ENCODE results near the gene ALDH16A1.

ALDH16A1 gene

DNA sequence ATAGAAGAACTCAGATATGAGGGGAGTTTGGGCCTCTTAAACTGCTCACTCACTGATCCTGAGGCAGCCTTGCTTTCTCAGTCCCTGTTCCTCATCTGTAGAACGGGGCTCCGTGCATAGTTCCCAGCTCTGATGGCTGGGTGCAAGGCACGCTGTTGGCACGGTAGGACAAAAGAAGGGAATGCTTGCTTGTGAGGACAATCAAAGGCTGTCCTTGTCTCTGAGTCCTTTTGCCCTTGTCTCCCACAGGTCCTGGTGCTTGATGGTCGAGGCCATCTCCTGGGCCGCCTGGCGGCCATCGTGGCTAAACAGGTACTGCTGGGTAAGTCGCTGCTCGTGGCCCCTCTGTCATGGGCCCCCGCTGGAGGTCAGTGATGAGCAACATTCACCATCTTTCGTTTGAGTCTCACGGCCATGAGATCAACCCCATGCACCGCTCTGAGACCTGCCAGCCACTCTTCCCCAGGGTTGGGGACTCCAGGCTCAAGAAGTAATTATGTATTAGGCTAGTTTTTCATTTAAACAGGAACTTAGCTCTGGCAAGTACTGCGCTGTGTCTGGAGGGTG lies 36.7 kb downstream of the ALDH16A1 start:
- no peak for DNase-seq (ENCODE audit: low read depth)

DNA sequence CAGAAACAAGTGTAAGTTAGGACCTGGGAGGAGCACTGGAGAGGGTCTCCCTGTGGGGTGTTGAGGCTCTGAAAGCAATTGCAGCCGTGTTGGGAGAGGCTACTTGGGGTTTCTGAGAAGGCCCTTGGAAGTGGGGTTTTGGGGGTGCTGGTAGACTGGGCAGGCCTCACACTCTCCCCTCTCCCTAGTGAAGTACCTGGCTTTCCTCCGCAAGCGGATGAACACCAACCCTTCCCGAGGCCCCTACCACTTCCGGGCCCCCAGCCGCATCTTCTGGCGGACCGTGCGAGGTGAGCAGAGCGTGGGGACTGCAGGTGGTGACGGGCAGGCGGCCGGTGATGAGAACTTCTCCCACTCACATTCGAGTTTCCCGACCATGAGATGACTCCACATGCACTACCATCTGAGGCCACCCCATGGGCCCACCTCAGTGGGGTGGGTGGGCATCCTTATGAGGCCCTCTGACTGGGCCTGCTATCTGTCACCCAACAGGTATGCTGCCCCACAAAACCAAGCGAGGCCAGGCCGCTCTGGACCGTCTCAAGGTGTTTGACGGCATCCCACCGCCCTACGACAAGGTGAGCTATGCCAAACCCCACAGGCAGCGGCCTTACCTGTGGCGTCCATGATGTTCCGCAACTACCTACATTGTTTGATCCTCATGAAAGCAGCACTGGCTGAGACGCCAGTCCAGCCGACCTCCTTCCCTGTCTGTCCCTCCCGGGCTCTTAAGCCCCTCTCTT lies 37.4 kb downstream of the ALDH16A1 start:
- no peak for DNase-seq (ENCODE audit: low read depth)

DNA sequence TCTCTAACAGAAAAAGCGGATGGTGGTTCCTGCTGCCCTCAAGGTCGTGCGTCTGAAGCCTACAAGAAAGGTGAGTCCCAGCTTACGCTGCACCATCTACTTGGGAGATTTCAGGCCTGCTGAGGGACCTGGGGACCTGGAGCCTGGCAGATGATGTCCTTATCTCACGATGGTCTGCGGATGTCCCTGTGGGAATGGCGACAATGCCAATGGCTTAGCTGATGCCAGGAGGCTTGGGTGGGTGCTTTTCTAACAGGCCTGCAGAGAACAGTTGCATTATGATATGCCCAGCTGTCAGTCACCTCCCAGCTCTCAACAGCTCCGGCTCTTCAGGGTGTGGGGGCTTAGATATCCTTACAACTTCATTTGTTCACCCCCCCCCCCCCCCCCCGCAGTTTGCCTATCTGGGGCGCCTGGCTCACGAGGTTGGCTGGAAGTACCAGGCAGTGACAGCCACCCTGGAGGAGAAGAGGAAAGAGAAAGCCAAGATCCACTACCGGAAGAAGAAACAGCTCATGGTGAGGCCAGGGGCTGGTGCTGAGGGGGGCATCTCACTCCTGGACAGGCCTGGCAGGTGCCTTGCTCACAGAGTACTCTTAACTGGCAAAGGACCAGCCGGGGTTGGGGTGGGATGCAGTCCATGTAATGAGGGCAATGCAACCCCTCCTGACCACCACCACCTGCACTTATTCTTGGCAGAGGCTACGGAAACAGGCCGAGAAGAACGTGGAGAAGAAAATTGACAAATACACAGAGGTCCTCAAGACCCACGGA lies 38.2 kb downstream of the ALDH16A1 start:
- no peak for DNase-seq (ENCODE audit: low read depth)

DNA sequence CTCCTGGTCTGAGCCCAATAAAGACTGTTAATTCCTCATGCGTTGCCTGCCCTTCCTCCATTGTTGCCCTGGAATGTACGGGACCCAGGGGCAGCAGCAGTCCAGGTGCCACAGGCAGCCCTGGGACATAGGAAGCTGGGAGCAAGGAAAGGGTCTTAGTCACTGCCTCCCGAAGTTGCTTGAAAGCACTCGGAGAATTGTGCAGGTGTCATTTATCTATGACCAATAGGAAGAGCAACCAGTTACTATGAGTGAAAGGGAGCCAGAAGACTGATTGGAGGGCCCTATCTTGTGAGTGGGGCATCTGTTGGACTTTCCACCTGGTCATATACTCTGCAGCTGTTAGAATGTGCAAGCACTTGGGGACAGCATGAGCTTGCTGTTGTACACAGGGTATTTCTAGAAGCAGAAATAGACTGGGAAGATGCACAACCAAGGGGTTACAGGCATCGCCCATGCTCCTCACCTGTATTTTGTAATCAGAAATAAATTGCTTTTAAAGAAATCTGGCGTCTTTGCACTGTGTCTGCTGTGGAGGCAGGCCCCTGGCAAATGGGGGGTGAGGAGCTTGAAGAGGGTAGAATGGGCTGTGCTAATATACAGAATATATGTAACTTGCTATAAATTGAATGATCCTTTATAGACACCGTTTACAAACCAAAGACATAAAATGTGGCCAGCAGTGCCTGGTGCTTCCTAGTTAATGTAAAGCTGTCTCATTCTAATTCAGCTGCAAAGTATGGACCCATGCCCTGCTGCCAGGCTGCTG lies 39.0 kb downstream of the ALDH16A1 start:
- DNase-seq (ENCODE audit: low read depth): no peak

DNA sequence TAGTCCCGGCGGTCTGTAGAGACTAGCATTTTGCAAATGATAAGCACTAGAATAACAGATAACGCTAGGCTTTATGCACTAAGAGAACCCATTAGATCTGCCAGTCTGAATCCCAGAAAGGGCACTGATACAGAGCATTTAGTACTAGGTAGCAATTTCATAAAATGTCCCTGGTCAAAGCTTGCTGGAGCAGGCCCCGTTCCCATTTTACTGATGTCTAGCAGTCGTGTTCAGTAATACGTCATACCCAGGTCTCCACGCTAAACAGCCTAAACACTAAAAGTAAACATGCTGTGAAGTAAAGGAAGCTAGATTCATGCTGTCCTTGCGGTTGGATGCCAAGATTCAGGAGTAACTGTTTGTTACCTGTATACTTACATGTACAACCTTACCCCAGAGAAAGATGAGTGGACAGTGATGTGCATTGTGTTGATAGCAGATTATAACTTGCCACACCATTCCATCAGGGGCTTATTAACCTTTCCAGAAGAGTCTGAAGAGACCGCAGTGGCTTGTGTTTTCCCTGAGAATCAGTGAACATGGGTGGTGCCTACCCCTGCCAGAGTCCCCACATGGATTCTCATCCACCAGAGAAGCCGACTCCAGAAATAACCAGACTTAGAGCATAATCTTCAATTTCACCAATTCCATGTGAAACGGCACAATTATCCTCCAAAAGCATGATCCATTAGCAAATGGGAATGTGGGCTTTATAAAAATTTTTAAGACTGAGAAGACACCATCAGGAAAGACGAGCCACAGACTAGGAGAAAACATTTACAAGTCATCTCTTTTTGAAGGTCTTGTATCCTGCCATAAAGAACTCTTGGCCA lies 39.8 kb downstream of the ALDH16A1 start:
- DNase-seq (ENCODE audit: low read depth): no peak

DNA sequence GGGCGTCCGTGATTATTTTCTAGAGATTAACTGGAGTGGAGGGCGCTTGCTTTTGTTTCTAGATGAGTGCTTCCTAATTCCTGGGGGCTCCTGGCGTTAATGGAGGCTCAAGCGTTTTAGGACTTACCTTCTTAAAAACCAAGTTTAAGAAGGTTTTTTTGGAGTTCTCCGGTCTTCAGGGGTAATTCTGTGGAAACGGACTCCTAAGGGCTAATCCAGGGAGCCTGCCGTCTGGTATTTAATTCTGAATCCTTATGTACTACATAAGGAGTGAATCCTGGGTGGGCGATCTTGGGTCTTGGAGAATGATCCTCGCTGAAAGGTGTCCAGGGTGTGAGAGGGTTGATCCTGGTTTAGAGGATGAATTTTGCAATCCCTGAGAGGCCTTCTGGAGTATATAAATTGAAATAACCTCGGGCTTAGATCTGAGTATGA lies 43.6 kb downstream of the ALDH16A1 start:
- no peak for DNase-seq (ENCODE audit: low read depth)

DNA sequence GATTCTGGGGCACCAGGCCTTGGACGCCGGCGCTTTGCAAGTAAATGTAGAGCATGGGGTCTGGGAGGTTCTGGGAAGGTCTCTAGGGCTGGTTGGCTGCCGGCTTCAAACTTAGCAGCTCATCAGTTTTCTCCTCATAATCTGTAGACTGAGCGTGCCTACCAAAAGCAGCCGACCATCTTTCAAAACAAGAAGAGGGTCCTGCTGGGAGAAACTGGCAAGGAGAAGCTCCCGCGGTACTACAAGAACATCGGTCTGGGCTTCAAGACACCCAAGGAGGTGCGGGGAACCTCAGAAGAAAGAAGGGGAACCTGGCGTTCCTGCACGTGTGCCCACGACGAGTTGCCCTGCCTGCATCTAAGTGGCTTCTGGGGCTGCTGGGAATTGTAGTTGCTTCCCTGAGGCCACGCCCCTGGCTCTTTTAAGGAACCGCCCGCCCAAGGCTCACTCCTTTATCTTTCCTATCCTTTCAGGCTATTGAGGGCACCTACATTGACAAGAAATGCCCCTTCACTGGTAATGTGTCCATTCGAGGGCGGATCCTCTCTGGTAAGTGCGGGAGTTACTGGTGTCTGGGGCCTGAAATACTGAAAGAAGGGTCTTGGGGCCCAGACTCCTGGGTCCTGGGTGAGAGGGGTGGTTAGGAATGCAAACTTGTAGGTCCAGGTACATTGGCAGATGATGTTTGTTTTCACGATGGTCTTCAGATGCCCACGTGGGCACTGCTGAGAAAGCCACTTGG lies 44.2 kb downstream of the ALDH16A1 start:
- no peak for DNase-seq (ENCODE audit: low read depth)

DNA sequence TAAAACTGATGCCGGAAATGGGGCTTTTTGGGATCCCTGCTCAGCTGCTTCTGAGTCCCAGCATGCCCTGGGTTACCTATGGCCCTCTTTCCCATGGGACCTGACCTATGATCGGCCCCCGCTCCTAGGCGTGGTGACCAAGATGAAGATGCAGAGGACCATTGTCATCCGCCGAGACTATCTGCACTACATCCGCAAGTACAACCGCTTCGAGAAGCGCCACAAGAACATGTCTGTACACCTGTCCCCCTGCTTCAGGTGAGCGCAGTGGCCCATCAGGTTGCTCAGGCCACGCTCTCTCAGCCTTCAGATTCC lies 44.7 kb downstream of the ALDH16A1 start:
- no peak for DNase-seq (ENCODE audit: low read depth)

DNA sequence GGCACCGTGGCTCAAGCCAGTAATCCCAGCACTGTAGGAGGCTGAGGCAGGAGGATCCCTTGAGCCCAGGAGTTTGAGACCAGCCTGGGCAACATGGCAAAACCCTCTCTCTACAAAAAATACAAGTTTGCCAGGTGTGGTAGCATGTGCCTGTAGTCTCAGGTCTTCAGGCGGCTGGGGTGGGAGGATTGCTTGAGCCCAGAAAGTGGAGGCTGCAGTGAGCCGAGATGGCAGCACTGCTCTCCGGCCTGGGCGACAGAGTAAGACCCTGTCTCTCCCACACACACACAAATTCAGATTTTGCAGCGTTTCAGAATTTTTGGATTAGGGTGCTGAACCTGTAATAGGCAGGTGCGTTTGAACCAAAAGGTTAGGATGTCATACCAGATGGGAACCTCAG lies 45.5 kb downstream of the ALDH16A1 start:
- DNase-seq (ENCODE audit: low read depth): no peak

DNA sequence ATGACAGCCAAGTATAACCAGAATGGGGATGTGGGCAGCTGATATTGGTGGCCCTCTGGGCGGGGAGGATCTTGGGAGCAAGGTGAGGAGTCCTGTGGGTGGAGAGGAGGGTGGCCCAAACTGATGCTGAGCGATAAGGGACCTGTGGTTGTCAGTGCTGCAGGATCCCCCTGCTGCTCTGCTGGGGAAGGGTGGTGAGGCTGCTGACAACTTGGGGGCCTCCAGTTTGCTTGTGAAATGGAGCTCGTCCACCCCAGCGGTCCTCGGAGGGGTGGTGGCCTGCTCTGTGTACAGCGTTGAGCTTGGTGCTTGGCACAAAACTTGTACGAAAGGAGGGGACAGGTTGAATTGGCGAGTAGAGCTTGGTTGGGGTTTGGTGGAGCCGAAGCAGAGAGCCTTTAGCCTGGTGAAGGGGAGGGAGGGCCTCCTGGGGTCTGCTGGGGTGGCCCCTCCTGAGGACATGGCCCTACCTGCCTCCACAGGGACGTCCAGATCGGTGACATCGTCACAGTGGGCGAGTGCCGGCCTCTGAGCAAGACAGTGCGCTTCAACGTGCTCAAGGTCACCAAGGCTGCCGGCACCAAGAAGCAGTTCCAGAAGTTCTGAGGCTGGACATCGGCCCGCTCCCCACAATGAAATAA lies 46.1 kb downstream of the ALDH16A1 start:
- DNase-seq (ENCODE audit: low read depth): no peak

DNA sequence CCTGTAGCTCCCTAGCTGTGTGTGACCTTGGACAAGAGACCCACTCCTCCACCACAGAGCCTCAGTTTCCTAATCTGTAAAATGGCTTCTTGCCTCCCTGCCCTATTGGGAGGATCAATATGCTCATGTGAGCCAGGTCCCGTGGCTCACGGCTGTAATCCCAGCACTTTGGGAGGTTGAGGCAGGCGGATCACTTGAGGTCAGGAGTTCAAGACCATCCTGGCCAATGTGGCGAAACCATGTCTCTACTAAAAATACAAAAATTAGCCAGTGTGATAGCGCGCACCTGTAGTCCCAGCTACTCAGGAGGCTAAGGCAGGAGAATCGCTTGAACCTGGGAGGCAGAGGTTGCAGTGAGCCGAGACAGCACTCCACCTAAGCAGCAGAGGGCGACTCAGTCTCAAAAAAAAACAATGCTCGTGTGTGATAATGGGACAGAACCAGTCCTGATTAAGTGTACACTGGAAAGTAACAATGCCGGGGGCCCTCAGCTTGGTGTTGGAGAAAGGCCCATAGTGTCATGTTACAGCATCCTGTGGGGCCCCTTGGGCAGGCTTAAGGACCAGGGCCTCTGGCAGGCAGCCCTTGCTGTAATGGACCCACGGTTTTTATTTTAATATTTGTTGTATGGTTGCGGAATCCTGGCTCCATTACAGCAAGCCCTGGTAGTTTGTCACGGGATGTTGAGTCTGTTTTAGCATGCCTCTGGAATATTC lies 50.0 kb downstream of the ALDH16A1 start:
- peak; percentile 58 for DNase-seq (ENCODE audit: low read depth)

DNA sequence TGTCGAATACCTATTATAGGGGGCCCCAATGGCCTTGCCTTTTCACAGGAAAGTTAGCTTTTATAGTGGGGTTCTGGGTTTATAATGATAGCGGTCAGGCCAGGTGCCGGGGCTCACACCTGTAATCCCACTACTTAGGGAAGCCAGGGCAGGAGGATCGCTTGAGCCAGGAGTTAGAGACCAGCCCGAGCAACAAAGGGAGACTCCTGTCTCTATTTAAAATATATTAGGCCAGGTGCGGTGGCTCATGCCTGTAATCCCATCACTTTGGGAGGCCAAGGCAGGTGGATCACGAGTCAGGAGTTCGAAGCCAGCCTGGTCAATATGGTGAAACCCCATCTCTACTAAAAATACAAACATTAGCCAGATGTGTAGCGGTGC lies 50.5 kb downstream of the ALDH16A1 start:
- DNase-seq (ENCODE audit: low read depth): no peak

DNA sequence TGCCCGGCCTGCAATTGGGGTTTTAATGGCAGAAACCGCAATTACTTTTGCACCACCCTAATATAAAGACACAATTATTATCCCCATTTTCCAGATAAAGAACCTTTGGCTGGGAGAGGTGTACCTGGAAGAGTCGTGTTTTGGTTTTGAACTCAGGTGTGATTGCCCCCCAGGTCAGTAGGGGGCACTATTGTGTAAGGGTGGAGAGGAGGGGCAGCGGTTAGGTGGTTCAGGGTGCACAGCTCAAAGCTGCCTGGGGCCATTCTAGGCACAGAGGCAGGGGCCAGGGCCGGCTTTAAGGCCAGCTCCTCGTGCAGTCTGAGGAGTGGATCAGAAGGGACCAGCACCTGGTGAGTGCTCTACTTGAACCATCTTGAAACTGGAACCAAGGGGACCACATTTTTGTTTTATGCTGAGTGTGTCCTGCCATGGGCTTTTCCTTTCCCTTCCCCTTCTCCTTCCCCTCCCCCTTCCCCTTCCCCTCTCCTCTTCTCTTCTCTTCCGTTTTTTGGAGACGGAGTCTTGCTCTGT lies 53.6 kb downstream of the ALDH16A1 start:
- no peak for DNase-seq (ENCODE audit: low read depth)

DNA sequence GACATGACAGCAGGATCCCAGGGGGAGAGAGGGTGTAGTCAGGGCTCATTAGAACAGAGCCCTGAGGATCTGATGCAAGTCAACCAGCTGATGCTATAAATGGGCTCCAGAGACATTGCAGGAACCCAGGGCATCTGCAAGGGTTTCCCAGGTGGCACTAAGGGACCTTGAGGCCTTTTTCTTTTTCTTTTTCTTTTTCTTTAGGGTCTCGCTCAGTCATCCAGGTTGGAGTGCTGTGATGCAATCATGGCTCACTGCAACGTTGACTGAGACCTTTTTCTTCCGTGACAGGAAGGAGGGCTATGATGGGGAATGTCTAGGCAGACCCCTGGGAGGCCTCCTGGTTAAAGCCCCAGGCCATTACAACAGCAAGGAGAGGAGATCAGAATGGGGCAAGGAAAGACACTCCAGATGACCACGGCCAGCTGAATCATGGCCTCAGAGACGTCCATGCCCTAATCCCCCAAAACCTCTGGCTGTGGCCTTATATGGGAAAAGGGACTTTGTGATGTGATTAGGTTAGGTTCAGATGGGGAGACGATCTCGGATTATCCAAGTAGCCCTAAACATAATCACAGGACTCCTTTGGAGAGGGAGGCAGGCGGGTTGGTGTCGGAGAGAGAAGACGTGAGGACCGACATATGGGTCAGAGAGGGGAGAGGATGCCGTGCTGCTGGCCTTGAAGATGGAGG lies 54.9 kb downstream of the ALDH16A1 start:
- DNase-seq (ENCODE audit: low read depth): no peak

DNA sequence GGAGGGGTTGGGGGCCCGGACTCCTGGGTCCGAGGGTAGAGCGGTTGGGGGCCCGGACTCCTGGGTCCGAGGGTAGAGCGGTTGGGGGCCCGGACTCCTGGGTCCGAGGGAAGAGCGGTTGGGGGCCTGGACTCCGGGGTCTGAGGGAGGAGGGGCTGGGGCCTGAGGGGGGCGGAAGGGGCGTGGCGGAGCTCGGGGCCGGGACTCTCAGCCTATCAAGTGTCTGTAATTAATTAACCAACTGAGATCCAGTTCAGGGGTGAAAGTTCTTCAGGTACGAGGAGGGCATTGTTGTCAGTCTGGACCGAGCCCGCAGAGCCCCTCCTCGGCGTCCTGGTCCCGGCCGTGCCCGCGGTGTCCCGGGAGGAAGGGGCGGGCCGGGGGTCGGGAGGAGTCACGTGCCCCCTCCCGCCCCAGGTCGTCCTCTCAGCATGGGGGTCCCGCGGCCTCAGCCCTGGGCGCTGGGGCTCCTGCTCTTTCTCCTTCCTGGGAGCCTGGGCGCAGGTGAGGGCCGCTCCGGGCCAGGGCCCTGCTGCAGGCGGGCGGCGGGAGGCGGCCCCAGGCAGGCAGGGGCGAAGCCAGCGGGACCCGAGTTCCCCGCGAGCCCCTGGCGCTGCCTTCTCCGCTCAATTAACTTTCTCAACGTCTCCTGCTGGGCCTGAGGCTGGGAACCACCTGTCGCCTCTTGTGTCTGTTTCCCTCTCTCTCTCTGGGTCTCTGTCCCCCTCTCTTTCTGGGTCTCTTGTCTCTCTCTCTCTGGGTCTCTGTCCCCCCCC lies 60.1 kb downstream of the ALDH16A1 start:
- DNase-seq (ENCODE audit: low read depth): no peak

DNA sequence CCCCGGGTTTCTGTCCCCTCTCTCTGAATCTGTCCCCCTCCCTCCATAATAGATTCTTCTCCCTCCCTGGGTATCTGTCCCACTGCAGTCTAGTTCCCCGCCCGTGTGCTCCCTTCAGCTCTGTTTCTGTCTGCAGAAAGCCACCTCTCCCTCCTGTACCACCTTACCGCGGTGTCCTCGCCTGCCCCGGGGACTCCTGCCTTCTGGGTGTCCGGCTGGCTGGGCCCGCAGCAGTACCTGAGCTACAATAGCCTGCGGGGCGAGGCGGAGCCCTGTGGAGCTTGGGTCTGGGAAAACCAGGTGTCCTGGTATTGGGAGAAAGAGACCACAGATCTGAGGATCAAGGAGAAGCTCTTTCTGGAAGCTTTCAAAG lies 60.7 kb downstream of the ALDH16A1 start:
- DNase-seq (ENCODE audit: low read depth): no peak

DNA sequence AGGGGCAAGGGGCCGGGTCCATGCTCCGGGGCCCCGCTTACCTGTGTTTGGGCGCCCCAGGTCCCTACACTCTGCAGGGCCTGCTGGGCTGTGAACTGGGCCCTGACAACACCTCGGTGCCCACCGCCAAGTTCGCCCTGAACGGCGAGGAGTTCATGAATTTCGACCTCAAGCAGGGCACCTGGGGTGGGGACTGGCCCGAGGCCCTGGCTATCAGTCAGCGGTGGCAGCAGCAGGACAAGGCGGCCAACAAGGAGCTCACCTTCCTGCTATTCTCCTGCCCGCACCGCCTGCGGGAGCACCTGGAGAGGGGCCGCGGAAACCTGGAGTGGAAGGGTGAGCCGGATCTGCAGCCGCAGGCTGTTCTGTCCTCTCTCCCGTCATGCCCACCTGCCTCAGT lies 61.1 kb downstream of the ALDH16A1 start:
- DNase-seq (ENCODE audit: low read depth): no peak

DNA sequence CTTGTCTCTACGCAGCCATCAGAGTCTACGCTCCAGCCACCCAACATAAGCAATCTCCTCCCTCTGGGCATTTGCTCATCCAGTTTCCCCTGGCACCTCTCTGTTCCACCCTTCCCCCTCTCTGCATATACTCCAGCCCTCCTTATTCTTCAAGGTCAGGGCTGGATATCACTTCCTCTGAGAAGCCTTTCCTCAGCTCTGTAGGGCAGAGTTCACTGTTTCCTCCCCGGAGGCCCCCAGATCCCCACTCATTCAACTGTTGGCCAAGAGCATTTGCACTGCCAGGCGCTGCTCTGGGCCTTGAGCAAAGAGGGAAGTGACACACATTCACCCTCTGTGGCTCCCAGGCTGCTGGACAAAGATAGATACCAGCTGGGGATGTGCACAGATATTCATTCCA lies 62.7 kb downstream of the ALDH16A1 start:
- DNase-seq (ENCODE audit: low read depth): no peak
